ENCODE data around the gene PLXNA2. TPM values are rescaled to one million over a fixed set of nuclear protein-coding genes. Genes with fewer than 3 reads are reported as not detected.

PLXNA2 gene
- total RNA-seq, 1 donor from 2014 or later = 14.1 TPM

DNA sequence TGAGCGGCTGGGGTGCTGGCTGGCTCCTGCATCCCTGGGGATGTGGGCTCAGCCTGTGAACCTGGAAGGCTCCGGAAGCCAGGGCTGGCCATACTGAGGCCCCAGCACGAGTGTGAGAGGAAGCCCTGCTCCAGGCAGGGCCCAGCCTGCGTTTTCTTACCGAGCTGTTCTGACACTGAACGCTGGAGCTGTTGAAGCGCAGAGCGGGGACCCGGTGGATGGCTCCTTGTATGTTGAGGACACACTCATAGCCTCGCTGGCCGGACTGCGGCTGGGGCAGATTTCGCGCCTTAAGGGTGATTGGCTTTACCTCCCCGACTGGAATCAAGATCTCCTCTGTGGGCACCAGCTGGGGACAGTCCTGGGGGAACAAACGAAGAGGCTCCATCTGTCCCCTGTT is 160.0 kb downstream of the PLXNA2 start:
- peaks cover 10 to 26% (median 16%) of the 10 kb centered on the region in 3 donors for H3K36me3 ChIP-seq (ENCODE audit: control insufficient read depth in 3 of 3, insufficient read depth in 3 of 3, low read length in 3 of 3)
- no peaks in the 10 kb centered on the region for H3K9me3 ChIP-seq (ENCODE audit: control insufficient read depth in 3 of 3, low read length in 3 of 3)
- no peak overlapping the region for H3K4me3 ChIP-seq (ENCODE audit: low read length in 3 of 3)
- H3K27me3 ChIP-seq (ENCODE audit: control insufficient read depth in 3 of 3, insufficient read depth in 3 of 3, low read length in 3 of 3) = no peaks in the 10 kb centered on the region
- peaks cover 6 to 20% (median 11%) of the 10 kb centered on the region in 3 donors for H3K4me1 ChIP-seq (ENCODE audit: control insufficient read depth in 3 of 3, insufficient read depth in 3 of 3, low read length in 3 of 3)
- no peak overlapping the region for H3K27ac ChIP-seq (ENCODE audit: low read depth, low read length)
- no peak overlapping the region for H3K9ac ChIP-seq (ENCODE audit: low read depth in 1 of 3, low read length in 3 of 3)

DNA sequence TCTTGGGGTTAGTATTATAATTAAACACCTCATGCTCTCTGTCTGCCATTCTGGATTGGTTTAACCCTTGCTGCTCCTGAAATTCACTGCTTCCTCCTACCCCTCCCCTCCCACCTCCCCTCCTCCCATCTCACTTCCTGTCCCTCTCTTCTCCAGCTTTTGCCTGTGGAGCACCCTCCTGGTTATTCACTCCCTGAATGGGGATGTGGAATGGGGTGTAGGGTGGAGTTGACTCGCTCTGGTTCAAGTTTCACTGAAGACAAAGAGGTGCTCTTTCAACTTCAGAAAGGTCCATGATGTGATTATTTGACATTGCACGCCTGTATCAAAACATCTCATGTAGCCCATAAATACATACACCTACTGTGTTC is 160.5 kb downstream of the PLXNA2 start:
- Histone ChIP-seq H3K4me1 (ENCODE audit: control insufficient read depth in 3 of 3, insufficient read depth in 3 of 3, low read length in 3 of 3) (peaks cover 6 to 20% (median 10%) of the 10 kb centered on the region in 3 donors), H3K27me3 (ENCODE audit: control insufficient read depth in 3 of 3, insufficient read depth in 3 of 3, low read length in 3 of 3) (no peaks in the 10 kb centered on the region), H3K9ac (ENCODE audit: low read depth in 1 of 3, low read length in 3 of 3) (no peak overlapping the region), H3K36me3 (ENCODE audit: control insufficient read depth in 3 of 3, insufficient read depth in 3 of 3, low read length in 3 of 3) (peaks cover 16 to 28% (median 21%) of the 10 kb centered on the region in 3 donors), H3K4me3 (ENCODE audit: low read length in 3 of 3) (no peak overlapping the region), H3K9me3 (ENCODE audit: control insufficient read depth in 3 of 3, low read length in 3 of 3) (no peaks in the 10 kb centered on the region), H3K27ac (ENCODE audit: low read depth, low read length) (no peak overlapping the region)

DNA sequence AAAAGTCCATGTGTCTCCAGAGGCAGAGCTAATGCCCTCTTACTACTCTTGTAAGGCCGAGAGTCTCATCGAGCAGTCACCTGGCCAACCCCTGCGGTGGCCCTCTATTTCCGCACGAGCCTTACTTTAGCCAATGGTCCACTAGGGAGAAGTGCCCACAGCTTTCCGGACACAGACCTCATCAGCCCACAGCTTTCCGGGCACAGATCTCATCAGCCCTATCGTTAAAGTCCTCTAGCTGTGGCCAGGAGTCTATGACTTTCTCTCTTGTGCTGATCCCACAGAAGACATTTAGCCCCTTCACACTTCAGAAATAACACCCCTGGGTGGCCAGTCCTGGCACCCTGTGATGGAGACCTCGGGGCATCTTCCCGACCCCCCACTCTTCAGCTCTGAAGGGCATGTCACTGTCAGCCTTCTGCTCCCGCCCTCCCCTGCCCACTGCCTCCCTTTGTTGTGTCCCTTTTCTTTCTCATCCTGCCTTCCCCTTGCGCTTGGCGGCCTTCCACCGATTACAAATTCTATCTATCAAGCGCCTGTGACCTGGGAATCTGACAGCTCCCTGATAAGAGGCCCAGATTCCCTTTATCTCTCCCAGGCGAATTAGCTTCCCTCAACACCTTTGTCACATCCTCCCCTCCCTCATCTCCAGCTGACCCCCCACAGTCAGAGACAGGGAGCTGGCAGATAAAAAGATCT is 161.0 kb downstream of the PLXNA2 start:
- Histone ChIP-seq H3K36me3 (ENCODE audit: control insufficient read depth in 3 of 3, insufficient read depth in 3 of 3, low read length in 3 of 3) (peaks cover 21 to 30% (median 22%) of the 10 kb centered on the region in 3 donors), H3K27me3 (ENCODE audit: control insufficient read depth in 3 of 3, insufficient read depth in 3 of 3, low read length in 3 of 3) (no peaks in the 10 kb centered on the region), H3K27ac (ENCODE audit: low read depth, low read length) (no peak overlapping the region), H3K9me3 (ENCODE audit: control insufficient read depth in 3 of 3, low read length in 3 of 3) (no peaks in the 10 kb centered on the region), H3K4me1 (ENCODE audit: control insufficient read depth in 3 of 3, insufficient read depth in 3 of 3, low read length in 3 of 3) (peaks cover 6 to 20% (median 10%) of the 10 kb centered on the region in 3 donors), H3K9ac (ENCODE audit: low read depth in 1 of 3, low read length in 3 of 3) (no peak overlapping the region), H3K4me3 (ENCODE audit: low read length in 3 of 3) (no peak overlapping the region)

DNA sequence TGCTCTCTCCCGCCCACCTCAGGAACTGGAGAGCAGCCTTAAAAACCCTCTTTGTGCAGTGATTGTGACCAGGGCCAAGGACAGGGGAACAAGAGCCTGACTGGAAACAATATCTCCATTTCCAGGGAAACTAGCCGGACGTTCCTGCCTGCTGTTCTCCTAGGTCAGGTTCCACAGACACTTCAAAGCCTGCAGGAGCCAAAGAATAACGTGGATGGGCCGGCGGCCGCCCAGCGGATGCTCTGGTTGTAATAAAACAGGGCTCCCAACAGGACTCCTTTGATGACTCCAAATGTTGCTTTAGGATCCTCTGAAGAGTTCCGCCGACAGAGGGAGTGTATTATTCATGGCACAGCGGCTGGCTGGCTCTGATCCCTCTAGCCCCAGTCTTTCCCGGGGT is 162.2 kb downstream of the PLXNA2 start:
- peaks cover 7 to 23% (median 12%) of the 10 kb centered on the region in 3 donors for H3K4me1 ChIP-seq (ENCODE audit: control insufficient read depth in 3 of 3, insufficient read depth in 3 of 3, low read length in 3 of 3)
- peaks cover 21 to 26% (median 22%) of the 10 kb centered on the region in 3 donors for H3K36me3 ChIP-seq (ENCODE audit: control insufficient read depth in 3 of 3, insufficient read depth in 3 of 3, low read length in 3 of 3)
- H3K27me3 ChIP-seq (ENCODE audit: control insufficient read depth in 3 of 3, insufficient read depth in 3 of 3, low read length in 3 of 3) = no peaks in the 10 kb centered on the region
- H3K4me3 ChIP-seq (ENCODE audit: low read length in 3 of 3) = no peak overlapping the region
- no peak overlapping the region for H3K27ac ChIP-seq (ENCODE audit: low read depth, low read length)
- no peak overlapping the region for H3K9ac ChIP-seq (ENCODE audit: low read depth in 1 of 3, low read length in 3 of 3)
- no peaks in the 10 kb centered on the region for H3K9me3 ChIP-seq (ENCODE audit: control insufficient read depth in 3 of 3, low read length in 3 of 3)

DNA sequence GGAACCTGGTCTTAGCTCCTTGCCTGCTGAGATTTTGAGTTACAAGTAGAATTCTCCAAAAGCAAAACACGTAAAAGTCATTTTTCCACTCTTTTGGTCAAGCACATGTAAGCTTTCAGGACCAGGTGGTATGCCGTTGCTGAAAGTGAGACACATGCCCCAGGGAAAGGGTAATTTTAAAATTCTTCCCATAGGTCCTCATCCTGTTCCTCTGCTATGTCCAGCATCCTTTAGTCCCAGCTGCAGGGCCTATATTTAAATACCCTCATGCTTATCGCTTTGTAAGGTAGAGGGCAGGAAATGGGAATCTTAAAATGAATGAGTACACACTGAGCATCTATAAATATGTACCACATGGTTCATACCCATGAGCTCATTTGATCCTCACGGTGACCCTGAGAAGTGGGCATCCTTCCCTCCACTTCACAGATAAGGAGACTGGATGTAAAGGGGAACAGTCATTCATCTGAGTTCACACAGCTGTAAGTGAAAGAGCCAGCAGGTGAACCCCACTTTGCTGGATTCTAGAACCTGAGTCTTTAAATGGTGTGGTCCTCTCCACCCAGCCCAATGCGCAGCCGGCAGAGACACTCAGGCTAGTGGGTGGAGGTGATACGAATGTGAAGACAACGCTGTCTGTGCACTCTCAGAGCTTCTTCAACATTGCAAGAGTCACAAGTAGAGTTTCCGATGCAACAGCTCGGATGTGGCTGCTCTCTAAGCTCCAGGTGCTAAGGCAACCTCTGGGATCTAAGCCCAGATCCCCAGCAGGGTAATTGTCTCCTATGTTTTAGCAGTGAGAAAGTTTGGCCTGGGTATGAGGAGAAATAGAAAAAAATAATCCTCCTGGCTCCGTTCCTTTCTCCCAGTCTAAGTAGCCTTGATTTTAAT is 163.5 kb downstream of the PLXNA2 start:
- H3K36me3 ChIP-seq (ENCODE audit: control insufficient read depth in 3 of 3, insufficient read depth in 3 of 3, low read length in 3 of 3) = peaks cover 21 to 26% (median 22%) of the 10 kb centered on the region in 3 donors
- no peak overlapping the region for H3K27ac ChIP-seq (ENCODE audit: low read depth, low read length)

DNA sequence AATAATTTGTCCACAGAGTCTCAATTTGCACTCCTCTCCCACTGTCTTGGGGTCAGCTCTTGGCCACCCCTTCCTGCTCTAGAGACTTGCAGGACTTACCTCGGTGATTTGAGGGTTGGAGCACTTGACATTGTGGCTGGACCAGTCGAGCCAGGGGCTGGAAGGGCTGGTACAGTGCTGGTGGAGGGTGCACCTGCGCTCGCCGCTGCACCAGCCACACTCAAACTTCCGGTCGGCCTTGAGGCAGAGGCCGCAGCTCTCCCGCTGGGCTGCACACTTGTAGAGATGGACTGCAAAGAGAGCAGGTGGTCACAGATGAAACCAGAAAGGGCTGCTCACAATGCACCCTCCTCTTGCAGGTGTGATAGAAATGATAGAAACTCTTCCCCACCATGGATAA is 165.0 kb downstream of the PLXNA2 start:
- H3K4me1 ChIP-seq (ENCODE audit: control insufficient read depth in 3 of 3, insufficient read depth in 3 of 3, low read length in 3 of 3) = peaks cover 0 to 11% (median 7%) of the 10 kb centered on the region in 3 donors

More for the DNA sequence above, 163.5 kb downstream of the PLXNA2 start:
- no peak overlapping the region for H3K4me3 ChIP-seq (ENCODE audit: low read length in 3 of 3)
- no peak overlapping the region for H3K9ac ChIP-seq (ENCODE audit: low read depth in 1 of 3, low read length in 3 of 3)
- H3K9me3 ChIP-seq (ENCODE audit: control insufficient read depth in 3 of 3, low read length in 3 of 3) = no peaks in the 10 kb centered on the region
- no peaks in the 10 kb centered on the region for H3K27me3 ChIP-seq (ENCODE audit: control insufficient read depth in 3 of 3, insufficient read depth in 3 of 3, low read length in 3 of 3)
- H3K4me1 ChIP-seq (ENCODE audit: control insufficient read depth in 3 of 3, insufficient read depth in 3 of 3, low read length in 3 of 3) = peaks cover 0 to 15% (median 7%) of the 10 kb centered on the region in 3 donors

DNA sequence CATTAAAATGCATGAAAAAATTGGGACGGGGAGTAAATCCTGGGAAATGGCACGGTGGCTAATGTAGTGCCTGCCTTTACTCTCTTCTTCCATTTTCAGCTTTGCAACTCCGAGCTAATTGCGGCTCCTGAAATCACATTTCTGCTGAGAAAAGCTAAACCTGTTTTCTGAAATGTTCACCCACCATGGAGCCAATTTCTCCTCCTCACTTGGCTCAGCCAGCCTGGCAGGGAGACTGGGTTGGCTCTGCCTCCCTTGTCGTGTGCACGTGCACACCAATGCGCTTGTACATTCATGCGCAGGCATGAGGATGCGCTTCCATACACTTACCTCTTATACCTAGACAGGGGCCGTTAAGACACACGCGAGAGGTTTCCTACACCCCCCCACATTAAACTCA is 165.4 kb downstream of the PLXNA2 start:
- no peaks in the 10 kb centered on the region for H3K9me3 ChIP-seq (ENCODE audit: control insufficient read depth in 3 of 3, low read length in 3 of 3)
- no peaks in the 10 kb centered on the region for H3K27me3 ChIP-seq (ENCODE audit: control insufficient read depth in 3 of 3, insufficient read depth in 3 of 3, low read length in 3 of 3)
- no peak overlapping the region for H3K27ac ChIP-seq (ENCODE audit: low read depth, low read length)
- no peak overlapping the region for H3K9ac ChIP-seq (ENCODE audit: low read depth in 1 of 3, low read length in 3 of 3)
- peaks cover 18 to 23% (median 18%) of the 10 kb centered on the region in 3 donors for H3K36me3 ChIP-seq (ENCODE audit: control insufficient read depth in 3 of 3, insufficient read depth in 3 of 3, low read length in 3 of 3)
- no peak overlapping the region for H3K4me3 ChIP-seq (ENCODE audit: low read length in 3 of 3)
- peaks cover 0 to 11% (median 7%) of the 10 kb centered on the region in 3 donors for H3K4me1 ChIP-seq (ENCODE audit: control insufficient read depth in 3 of 3, insufficient read depth in 3 of 3, low read length in 3 of 3)

More for the DNA sequence above, 165.0 kb downstream of the PLXNA2 start:
- Histone ChIP-seq H3K36me3 (ENCODE audit: control insufficient read depth in 3 of 3, insufficient read depth in 3 of 3, low read length in 3 of 3) (peaks cover 16 to 21% (median 20%) of the 10 kb centered on the region in 3 donors), H3K27me3 (ENCODE audit: control insufficient read depth in 3 of 3, insufficient read depth in 3 of 3, low read length in 3 of 3) (no peaks in the 10 kb centered on the region), H3K4me3 (ENCODE audit: low read length in 3 of 3) (no peak overlapping the region), H3K9ac (ENCODE audit: low read depth in 1 of 3, low read length in 3 of 3) (no peak overlapping the region), H3K9me3 (ENCODE audit: control insufficient read depth in 3 of 3, low read length in 3 of 3) (no peaks in the 10 kb centered on the region), H3K27ac (ENCODE audit: low read depth, low read length) (no peak overlapping the region)

DNA sequence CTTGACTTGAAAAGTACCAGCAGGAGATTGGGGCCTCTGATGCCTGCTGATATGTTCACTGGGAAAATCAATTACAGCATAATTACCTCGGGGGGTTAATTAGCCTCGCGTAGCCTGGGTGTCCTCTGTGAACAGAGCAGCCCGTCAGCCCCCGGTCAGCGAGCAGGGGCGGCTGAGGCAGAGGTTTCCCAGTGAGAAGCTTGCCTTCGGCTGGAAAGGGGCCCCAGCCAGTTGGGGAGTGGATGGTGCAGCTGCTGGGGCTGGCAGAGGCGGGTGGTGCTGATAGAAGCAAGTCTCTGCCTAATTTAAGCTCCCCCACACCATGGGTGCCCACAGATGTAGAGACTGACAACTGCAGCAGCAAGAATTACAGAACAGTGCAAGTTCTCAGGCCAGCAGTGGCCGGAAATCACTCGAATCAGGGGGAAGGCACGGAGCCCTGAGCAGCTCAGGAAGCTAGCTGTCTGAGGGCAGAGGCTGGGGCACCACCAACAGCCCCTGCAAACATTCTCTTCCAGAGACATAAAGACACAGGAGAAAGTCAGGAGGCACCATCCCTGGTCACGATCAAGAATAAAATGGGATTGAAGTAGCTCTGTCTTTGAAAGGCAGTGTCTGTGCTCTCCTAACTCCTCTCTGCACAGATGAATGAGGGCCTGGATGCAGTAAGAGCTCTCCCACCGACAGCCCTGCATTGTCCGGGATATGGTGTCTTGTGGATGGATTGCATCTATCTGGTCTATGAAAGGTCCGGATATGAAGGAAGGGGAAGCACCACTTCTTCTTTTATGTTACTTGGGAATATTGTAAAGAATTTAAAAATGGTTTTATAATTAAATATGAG is 166.7 kb downstream of the PLXNA2 start:
- peaks cover 0 to 11% (median 7%) of the 10 kb centered on the region in 3 donors for H3K4me1 ChIP-seq (ENCODE audit: control insufficient read depth in 3 of 3, insufficient read depth in 3 of 3, low read length in 3 of 3)
- H3K9me3 ChIP-seq (ENCODE audit: control insufficient read depth in 3 of 3, low read length in 3 of 3) = no peaks in the 10 kb centered on the region
- no peaks in the 10 kb centered on the region for H3K27me3 ChIP-seq (ENCODE audit: control insufficient read depth in 3 of 3, insufficient read depth in 3 of 3, low read length in 3 of 3)
- peaks cover 15 to 22% (median 18%) of the 10 kb centered on the region in 3 donors for H3K36me3 ChIP-seq (ENCODE audit: control insufficient read depth in 3 of 3, insufficient read depth in 3 of 3, low read length in 3 of 3)
- no peak overlapping the region for H3K27ac ChIP-seq (ENCODE audit: low read depth, low read length)
- no peak overlapping the region for H3K4me3 ChIP-seq (ENCODE audit: low read length in 3 of 3)
- no peak overlapping the region for H3K9ac ChIP-seq (ENCODE audit: low read depth in 1 of 3, low read length in 3 of 3)

DNA sequence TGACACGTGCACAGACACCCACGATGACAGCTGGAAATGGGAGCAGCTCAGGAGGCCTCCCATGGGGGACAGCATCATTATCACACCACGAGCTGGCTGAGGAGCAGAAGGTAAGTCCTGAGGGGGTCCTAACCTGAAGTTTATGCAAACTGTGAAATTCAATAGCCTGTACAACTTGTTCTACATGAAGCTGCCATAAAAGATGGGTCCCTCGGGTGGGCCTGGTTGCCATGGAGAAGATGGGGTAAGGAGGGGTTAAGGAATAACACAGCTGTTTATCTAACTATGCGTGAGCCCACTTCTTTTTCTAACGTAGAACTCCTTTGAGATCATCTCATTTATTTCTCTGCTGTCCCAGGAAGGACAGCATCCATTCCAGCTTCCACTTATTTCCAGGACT is 169.8 kb downstream of the PLXNA2 start:
- no peaks in the 10 kb centered on the region for H3K27me3 ChIP-seq (ENCODE audit: control insufficient read depth in 3 of 3, insufficient read depth in 3 of 3, low read length in 3 of 3)
- H3K36me3 ChIP-seq (ENCODE audit: control insufficient read depth in 3 of 3, insufficient read depth in 3 of 3, low read length in 3 of 3) = peaks cover 12 to 29% (median 27%) of the 10 kb centered on the region in 3 donors
- peaks cover 0 to 7% (median 3%) of the 10 kb centered on the region in 3 donors for H3K4me1 ChIP-seq (ENCODE audit: control insufficient read depth in 3 of 3, insufficient read depth in 3 of 3, low read length in 3 of 3)
- no peak overlapping the region for H3K9ac ChIP-seq (ENCODE audit: low read depth in 1 of 3, low read length in 3 of 3)
- no peaks in the 10 kb centered on the region for H3K9me3 ChIP-seq (ENCODE audit: control insufficient read depth in 3 of 3, low read length in 3 of 3)
- H3K4me3 ChIP-seq (ENCODE audit: low read length in 3 of 3) = no peak overlapping the region
- H3K27ac ChIP-seq (ENCODE audit: low read depth, low read length) = no peak overlapping the region

Data from skeletal muscle tissue (tissue), 4 donors.